B cell (primary cell): ENCODE data around the gene ALDH1A2. TPM values are rescaled to one million over a fixed set of nuclear protein-coding genes. Genes with fewer than 3 reads are reported as not detected.

Source experiments
- ATAC-seq: fragments of 200-7000 bp; cut with Tn5 transposase; one replicate; pipeline ENCODE4 v1.10.0; 2021; ENCODE audit warnings: low read depth, mild to moderate bottlenecking, moderate number of reproducible peaks, moderate library complexity
- CTCF ChIA-PET: fragments of 350-600 bp; sonication (Branson Sonifier 250); formaldehyde crosslinking; loops from one replicate; lab custom pipeline; 2021; ENCODE audit warnings: antibody characterized with exemption, inconsistent platforms; lab: Charles Lee
- POLR2A ChIA-PET: fragments of 350-600 bp; sonication (Branson Sonifier 250); formaldehyde crosslinking; loops from one replicate; lab custom pipeline; 2021; ENCODE audit warnings: antibody characterized with exemption; lab: Charles Lee
- DNase-seq: peaks from one replicate; pipeline ENCODE4 v3.0.0; 2013
- H2AFZ ChIP-seq: 2 replicates; pipeline ENCODE4 v1.6.1; 2012; ENCODE audit warnings: mild to moderate bottlenecking, low read depth, low read length; ENCODE audit not compliant: insufficient read depth, poor library complexity, severe bottlenecking
- H3K27ac ChIP-seq, 2 donors: 1 replicate in 1 of 2; 2 replicates in 1 of 2; pipeline ENCODE4 v1.5.1; 2012 to 2013; ENCODE audit warnings: low read length in 2 of 2, mild to moderate bottlenecking in 2 of 2, moderate library complexity in 1 of 2
- H3K27me3 ChIP-seq, 4 experiments: fragments of 200-600 bp in 1 of 4; sonication (generic) in 1 of 4; replicated peaks in 1 of 4; 1 replicate in 2 of 4; 2 replicates in 2 of 4; pipeline versions ENCODE4 v1.6.1 to v1.7.0; 2013 to 2016; ENCODE audit warnings: low read length in 3 of 4, mild to moderate bottlenecking in 2 of 4, mixed read lengths in 1 of 4, moderate library complexity in 1 of 4; ENCODE audit not compliant: insufficient read depth in 4 of 4, control insufficient read depth in 3 of 4; ENCODE audit errors: control extremely low read depth in 1 of 4
- H3K36me3 ChIP-seq, 2 experiments: replicated peaks in 1 of 2; 1 replicate in 1 of 2; 2 replicates in 1 of 2; pipeline versions ENCODE4 v1.6.1 to v1.7.1; 2013; ENCODE audit warnings: low read length in 1 of 2; ENCODE audit not compliant: insufficient read depth in 2 of 2, control insufficient read depth in 1 of 2; ENCODE audit errors: control extremely low read depth in 1 of 2, extremely low read depth in 1 of 2
- H3K4me1 ChIP-seq, 2 donors: fragments of 200-600 bp in 1 of 2; sonication (generic) in 1 of 2; 1 replicate in 1 of 2; 2 replicates in 1 of 2; pipeline versions ENCODE4 v1.5.1 to v1.6.1; 2013 to 2017; ENCODE audit warnings: low read length in 2 of 2; ENCODE audit not compliant: control insufficient read depth in 2 of 2, insufficient read depth in 2 of 2
- H3K4me2 ChIP-seq: replicated peaks from 2 replicates; pipeline ENCODE3; 2012; ENCODE audit warnings: mild to moderate bottlenecking, low read depth, low read length; ENCODE audit not compliant: poor library complexity, severe bottlenecking
- H3K4me3 ChIP-seq, 5 experiments: fragments of 200-600 bp in 1 of 5; sonication (generic) in 1 of 5; 1 replicate in 3 of 5; 2 replicates in 2 of 5; pipeline versions ENCODE4 v1.5.1 to v1.7.0; 2011 to 2016; ENCODE audit warnings: low read length in 4 of 5, mild to moderate bottlenecking in 4 of 5, low read depth in 2 of 5, control low read depth in 1 of 5, moderate library complexity in 1 of 5; ENCODE audit not compliant: insufficient read depth in 1 of 5; ENCODE audit errors: control extremely low read depth in 1 of 5, extremely low read depth in 1 of 5
- H3K79me2 ChIP-seq: fragments of 200-600 bp; sonication (generic); one replicate; pipeline ENCODE4 v1.6.0; 2016; ENCODE audit warnings: low read length; ENCODE audit not compliant: control insufficient read depth, insufficient read depth
- H3K9ac ChIP-seq: fragments of 200-600 bp; sonication (generic); 2 replicates; pipeline ENCODE4 v1.6.1; 2017; ENCODE audit warnings: mild to moderate bottlenecking, low read length, moderate library complexity
- H3K9me3 ChIP-seq, 3 donors: one replicate each; pipeline versions ENCODE4 v1.6.1 to v1.7.1; 2013; ENCODE audit warnings: low read length in 2 of 3; ENCODE audit not compliant: control insufficient read depth in 2 of 3, insufficient read depth in 1 of 3; ENCODE audit errors: control extremely low read depth in 1 of 3
- H4K20me1 ChIP-seq: 2 replicates; pipeline ENCODE4 v1.6.0; 2012; ENCODE audit warnings: mild to moderate bottlenecking, low read length; ENCODE audit not compliant: insufficient read depth, control insufficient read depth, poor library complexity, severe bottlenecking
- H3K27ac Mint-ChIP-seq: one replicate; pipeline ENCODE4 v1.8.0; 2021; ENCODE audit warnings: mixed read lengths
- H3K27me3 Mint-ChIP-seq: one replicate; pipeline ENCODE4 v1.8.0; 2021; ENCODE audit warnings: mixed read lengths
- H3K4me1 Mint-ChIP-seq: one replicate; pipeline ENCODE4 v1.8.0; 2021; ENCODE audit warnings: mixed read lengths
- H3K4me3 Mint-ChIP-seq: one replicate; pipeline ENCODE4 v1.8.0; 2021; ENCODE audit warnings: mixed read lengths
- H3K9me3 Mint-ChIP-seq: one replicate; pipeline ENCODE4 v1.8.0; 2022; ENCODE audit warnings: mixed read lengths; ENCODE audit not compliant: insufficient read depth
- EZH2 ChIP-seq: IDR thresholded peaks from 2 replicates; pipeline ENCODE4 v1.6.1; 2012; ENCODE audit warnings: borderline replicate concordance, low read depth, mild to moderate bottlenecking, moderate library complexity, low read length; ENCODE audit not compliant: insufficient read depth, poor library complexity, severe bottlenecking
- WGBS: methylation state at CpG from one replicate; pipeline ENCODE4 v1.1.5; 2013; ENCODE audit warnings: missing lambda C conversion rate; ENCODE audit not compliant: insufficient coverage; 5-methylcytosine and 5-hydroxymethylcytosine counted together
- intact Hi-C: fragments of 100-400 bp; cut with micrococcal nuclease; formaldehyde crosslinking; loops from one replicate; pipeline ENCODE4 v1.10.0; 2022
- polyA plus RNA-seq: library from polyadenylated mRNA; depleted of rRNA; stranded (reverse); fragments of >200 nt; gene quantifications from 2 replicates; pipeline ENCODE4 v1.2.3, GENCODE V29; 2012
- total RNA-seq, 2 donors: library from RNA; stranded (reverse); fragments of 120-200 nt in 1 of 2; gene quantifications; 1 replicate in 1 of 2; 2 replicates in 1 of 2; pipeline versions ENCODE4 v1.2.3 to v1.2.4, GENCODE V29; 2013 to 2022
- TF ChIP-seq, protein P1 (sequence below): fragments of 200-600 bp; IDR thresholded peaks from one replicate; pipeline ENCODE4 v1.8.0; 2022; ENCODE audit warnings: antibody characterized with exemption, mild to moderate bottlenecking

The ALDH1A2 gene
- total and polyA plus RNA-seq, 2 donors (not counting 1 experiment from before 2014, with no cell fraction given) = not detected

DNA sequence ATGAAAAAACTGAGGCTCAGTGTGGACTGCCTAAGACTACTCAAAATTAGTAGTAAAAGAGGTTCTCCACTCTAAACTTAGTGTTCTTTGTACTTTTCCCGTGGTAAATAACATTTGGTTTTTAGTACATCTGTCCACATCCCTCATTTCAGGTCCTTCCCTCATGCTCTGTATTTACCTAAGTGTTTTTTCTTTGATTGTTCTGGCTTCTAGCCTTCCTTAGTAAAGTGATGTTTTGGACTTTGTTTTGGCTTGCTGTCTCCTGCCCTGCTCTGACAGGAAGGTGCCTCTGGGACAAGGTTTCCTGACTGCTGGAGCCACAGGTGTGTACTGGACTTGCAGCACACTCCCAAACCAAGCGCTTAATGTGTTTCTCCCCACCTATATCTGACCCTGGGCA, 29.9 kb upstream of the ALDH1A2 start:
- ChIA-PET POLR2A (no interaction called here), CTCF (no interaction called here)
- no peaks in the 10 kb centered on the region for H3K79me2 ChIP-seq
- H3K9ac ChIP-seq = no peak overlapping the region
- H3K9me3 ChIP-seq = peaks cover 0 to 6% (median 0%) of the 10 kb centered on the region in 3 donors
- intact Hi-C loops = no loop called here
- WGBS = no CpG with 5 or more reads among the region's 2 CpGs
- H3K36me3 ChIP-seq = no peaks in the 10 kb centered on the region
- DNase-seq (no peak), ATAC-seq (no peak)
- no peak overlapping the region for H3K4me2 ChIP-seq
- no peaks in the 10 kb centered on the region for H3K27me3 ChIP-seq
- no peak overlapping the region for H3K4me3 ChIP-seq
- H3K4me1 Mint-ChIP-seq = no peaks in the 10 kb centered on the region
- TF ChIP-seq, protein P1, sequence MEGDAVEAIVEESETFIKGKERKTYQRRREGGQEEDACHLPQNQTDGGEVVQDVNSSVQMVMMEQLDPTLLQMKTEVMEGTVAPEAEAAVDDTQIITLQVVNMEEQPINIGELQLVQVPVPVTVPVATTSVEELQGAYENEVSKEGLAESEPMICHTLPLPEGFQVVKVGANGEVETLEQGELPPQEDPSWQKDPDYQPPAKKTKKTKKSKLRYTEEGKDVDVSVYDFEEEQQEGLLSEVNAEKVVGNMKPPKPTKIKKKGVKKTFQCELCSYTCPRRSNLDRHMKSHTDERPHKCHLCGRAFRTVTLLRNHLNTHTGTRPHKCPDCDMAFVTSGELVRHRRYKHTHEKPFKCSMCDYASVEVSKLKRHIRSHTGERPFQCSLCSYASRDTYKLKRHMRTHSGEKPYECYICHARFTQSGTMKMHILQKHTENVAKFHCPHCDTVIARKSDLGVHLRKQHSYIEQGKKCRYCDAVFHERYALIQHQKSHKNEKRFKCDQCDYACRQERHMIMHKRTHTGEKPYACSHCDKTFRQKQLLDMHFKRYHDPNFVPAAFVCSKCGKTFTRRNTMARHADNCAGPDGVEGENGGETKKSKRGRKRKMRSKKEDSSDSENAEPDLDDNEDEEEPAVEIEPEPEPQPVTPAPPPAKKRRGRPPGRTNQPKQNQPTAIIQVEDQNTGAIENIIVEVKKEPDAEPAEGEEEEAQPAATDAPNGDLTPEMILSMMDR = no peak
- TF ChIP-seq EZH2 = no peak
- no peak overlapping the region for H3K27ac ChIP-seq
- H3K27me3 Mint-ChIP-seq = peaks cover 2% of the 10 kb centered on the region
- peaks cover 4% of the 10 kb centered on the region for H3K9me3 Mint-ChIP-seq
- H4K20me1 ChIP-seq = no peaks in the 10 kb centered on the region
- H2AFZ ChIP-seq = no peak overlapping the region
- H3K27ac Mint-ChIP-seq = no peak overlapping the region
- no peaks in the 10 kb centered on the region for H3K4me1 ChIP-seq
- no peak overlapping the region for H3K4me3 Mint-ChIP-seq

DNA sequence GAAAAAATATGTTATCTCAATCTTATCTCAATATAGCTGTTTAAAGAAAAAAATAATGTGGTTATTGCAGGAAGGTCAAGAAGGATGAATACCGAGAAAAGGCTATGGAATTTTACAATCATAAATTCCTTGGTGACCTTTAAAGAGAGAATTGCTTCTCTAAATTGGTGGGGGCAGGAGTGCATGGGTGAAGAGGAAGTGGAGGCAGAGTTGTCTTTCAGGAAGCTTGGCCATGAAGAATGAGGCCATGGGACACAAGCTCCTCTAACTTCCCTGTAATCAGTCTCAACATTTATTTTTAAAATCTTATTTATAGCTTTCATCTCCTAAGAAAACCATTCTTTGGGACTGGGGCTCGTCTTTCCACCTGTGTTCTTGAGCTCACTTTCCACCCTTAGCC, 22.4 kb upstream of the ALDH1A2 start:
- POLR2A ChIA-PET = no interaction called here

More for the DNA sequence above, 22.4 kb upstream of the ALDH1A2 start:
- Histone ChIP-seq H4K20me1 (no peaks in the 10 kb centered on the region), H3K4me1 (no peaks in the 10 kb centered on the region), H2AFZ (no peak overlapping the region), H3K4me3 (no peak overlapping the region), H3K4me2 (no peak overlapping the region), H3K9me3 (no peaks in the 10 kb centered on the region), H3K27ac (no peak overlapping the region), H3K27me3 (peaks cover 0 to 11% (median 3%) of the 10 kb centered on the region in 4 experiments), H3K79me2 (no peaks in the 10 kb centered on the region), H3K36me3 (no peaks in the 10 kb centered on the region), H3K9ac (no peak overlapping the region)
- intact Hi-C loops = no loop called here
- ATAC-seq (no peak), DNase-seq (no peak)
- Mint-ChIP-seq H3K9me3 (peaks cover 4% of the 10 kb centered on the region), H3K4me1 (no peaks in the 10 kb centered on the region), H3K27ac (no peak overlapping the region), H3K4me3 (no peak overlapping the region), H3K27me3 (peaks cover 42% of the 10 kb centered on the region)
- TF ChIP-seq, protein P1 = no peak
- no peak for TF ChIP-seq EZH2
- 89% methylated on average over 1 of the region's 2 CpGs for whole genome bisulfite sequencing
- CTCF ChIA-PET = interaction anchor here (1.5 kb wide), 1 partner anchor 21 kb away, joined by 3 read pairs; no protein-coding TSS in a partner anchor
